HG02798 (cell line): Measurements from ENCODE around the gene NR2C2AP.

Experiments used
- ATAC-seq: cut with Tn5 transposase; IDR thresholded peaks from one replicate; pipeline ENCODE4 v1.9.1; 2021; ENCODE audit warnings: mild to moderate bottlenecking; ENCODE audit not compliant: unreplicated experiment, poor library complexity

NR2C2AP gene

GRCh38 chr19:19217099-19217498 is 13.9 kb upstream of the NR2C2AP start:
- ATAC-seq = no peak

GRCh38 chr19:19215792-19216191 is 12.6 kb upstream of the NR2C2AP start:
- no peak for ATAC-seq

DNA sequence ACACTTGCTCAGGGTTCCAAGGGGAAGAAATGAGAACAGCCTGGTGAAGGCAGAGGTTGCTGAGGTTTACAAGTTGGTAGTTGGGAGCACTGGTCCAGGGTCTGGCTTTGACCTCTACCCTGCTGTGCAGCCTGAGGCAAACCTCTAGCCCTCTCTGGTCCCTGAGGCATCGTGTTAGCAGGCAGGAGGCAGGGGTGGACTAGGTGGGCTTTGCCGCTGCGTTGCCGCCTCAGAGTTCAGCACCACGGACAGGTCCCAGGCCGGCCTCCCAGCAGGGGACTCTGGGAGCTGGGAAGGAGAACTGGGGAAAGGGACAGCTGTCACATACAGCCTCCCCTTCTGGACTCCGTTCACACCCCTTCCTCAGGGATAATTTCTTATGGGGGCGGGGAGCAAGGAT is 11.7 kb upstream of the NR2C2AP start:
- no peak for ATAC-seq

- no peak for ATAC-seq
Measured at GRCh38 chr19:19214159-19214490, 10.9 kb upstream of the NR2C2AP start.

DNA sequence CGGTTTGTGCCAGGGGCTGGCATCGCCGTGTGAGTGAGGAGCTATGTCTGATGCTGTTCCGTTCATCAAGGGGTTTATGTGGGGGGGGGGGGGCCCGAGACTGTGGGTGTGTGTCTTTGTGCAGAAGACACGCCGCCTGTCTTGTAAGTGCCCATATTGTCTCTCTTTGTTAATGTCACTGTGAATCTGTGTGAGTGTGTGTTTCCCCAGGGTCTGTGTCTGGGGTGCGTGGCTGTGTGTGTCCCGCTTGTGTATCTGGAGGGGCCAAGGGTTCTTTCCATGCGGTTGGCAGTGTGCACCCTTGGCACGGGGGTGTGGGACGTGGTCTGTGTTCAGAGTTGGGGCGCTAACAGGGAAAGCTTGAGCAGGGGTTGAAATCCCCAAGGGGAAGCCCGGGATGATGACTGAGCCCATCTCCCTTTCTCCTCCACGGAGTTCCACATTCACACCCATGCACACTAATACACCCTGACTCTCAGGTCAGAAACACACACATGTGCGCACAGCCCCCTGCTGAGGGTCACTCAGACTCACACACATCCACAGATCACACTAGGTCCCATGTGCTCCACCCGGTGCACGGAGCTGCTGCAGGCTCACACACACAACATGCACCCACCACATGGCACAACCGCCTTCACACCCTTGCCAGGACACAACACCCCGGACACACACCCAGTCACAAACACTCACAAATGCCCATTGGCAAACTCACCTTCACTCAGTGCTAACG is 10.4 kb upstream of the NR2C2AP start:
- ATAC-seq = no peak

GRCh38 chr19:19212916-19213315 is 9.7 kb upstream of the NR2C2AP start:
- ATAC-seq = no peak

- ATAC-seq = no peak
Measured at GRCh38 chr19:19211499-19212420, 8.5 kb upstream of the NR2C2AP start, which contains the start of gene NCAN. Gene NCAN (plus strand): TSS chr19:19211958. CDS start chr19:19216954, 4,996 bp downstream.

GRCh38 chr19:19209372-19209771 is 6.2 kb upstream of the NR2C2AP start:
- no peak for ATAC-seq

DNA sequence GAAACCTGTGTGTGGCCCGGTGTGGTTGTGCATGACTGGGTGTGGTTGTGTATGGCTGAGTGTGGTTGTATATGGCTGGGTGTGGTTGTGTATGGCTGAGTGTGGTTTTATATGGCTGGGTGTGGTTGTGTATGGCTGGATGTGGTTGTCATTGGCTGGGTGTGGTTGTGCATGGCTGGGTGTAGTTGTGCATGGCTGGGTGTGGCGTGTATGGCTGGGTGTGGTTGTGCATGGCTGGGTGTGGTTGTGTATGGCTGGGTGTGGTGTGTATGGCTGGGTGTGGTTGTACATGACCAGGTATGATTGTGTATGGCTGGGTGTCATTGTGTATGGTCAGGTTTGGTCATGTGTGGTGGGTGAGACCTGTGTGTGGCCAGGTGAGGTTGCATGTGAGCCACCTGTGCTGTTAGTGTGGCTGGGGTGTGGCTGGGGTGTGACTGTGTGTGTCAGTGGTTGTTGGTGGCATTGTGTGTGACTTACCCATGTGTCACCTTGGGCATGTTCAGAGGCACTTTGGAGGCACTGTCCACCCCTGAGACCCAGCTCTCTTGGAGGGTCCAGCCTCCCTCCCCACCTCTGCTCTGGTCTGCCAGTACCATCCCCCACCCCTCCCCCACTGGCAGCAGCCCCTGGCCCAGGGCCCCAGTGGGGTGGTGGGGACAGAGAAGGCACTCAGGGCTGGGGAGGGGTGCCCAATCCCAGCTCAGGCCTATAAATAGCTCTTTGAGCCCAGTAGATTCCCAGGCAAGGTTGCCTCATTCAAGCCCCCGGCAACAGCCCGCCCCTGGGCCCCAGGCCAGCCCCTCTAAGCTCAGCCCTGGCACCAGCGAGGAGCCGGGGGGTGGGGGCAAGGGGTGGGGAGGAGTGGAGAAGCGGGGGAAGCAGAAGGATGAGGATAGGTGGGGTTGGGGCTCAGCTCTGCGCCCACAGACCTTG is 4.7 kb upstream of the NR2C2AP start:
- ATAC-seq = no peak

GRCh38 chr19:19206938-19207337 is 3.7 kb upstream of the NR2C2AP start:
- ATAC-seq = no peak

- no peak for ATAC-seq
Measured at GRCh38 chr19:19205416-19206410, 2.5 kb upstream of the NR2C2AP start.

- ATAC-seq = no peak
Measured at GRCh38 chr19:19204181-19204580, 967 bp upstream of the NR2C2AP start.

DNA sequence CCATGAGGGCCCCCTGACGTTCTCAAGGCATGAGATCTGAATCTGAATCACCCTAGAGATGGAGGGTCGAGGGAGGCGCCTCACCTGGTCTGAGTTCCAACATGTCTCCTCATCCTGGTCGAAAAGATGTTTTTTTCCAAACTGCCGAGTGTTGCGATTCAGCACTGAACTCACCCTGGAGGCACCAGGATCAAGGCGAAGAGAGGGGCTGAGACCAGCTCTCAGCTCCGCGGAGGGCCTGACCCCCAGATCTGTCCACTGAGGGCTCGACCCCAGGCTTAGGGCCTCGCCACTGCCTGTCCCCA is 555 bp downstream of the NR2C2AP start:
- peak; percentile 17 for ATAC-seq

DNA sequence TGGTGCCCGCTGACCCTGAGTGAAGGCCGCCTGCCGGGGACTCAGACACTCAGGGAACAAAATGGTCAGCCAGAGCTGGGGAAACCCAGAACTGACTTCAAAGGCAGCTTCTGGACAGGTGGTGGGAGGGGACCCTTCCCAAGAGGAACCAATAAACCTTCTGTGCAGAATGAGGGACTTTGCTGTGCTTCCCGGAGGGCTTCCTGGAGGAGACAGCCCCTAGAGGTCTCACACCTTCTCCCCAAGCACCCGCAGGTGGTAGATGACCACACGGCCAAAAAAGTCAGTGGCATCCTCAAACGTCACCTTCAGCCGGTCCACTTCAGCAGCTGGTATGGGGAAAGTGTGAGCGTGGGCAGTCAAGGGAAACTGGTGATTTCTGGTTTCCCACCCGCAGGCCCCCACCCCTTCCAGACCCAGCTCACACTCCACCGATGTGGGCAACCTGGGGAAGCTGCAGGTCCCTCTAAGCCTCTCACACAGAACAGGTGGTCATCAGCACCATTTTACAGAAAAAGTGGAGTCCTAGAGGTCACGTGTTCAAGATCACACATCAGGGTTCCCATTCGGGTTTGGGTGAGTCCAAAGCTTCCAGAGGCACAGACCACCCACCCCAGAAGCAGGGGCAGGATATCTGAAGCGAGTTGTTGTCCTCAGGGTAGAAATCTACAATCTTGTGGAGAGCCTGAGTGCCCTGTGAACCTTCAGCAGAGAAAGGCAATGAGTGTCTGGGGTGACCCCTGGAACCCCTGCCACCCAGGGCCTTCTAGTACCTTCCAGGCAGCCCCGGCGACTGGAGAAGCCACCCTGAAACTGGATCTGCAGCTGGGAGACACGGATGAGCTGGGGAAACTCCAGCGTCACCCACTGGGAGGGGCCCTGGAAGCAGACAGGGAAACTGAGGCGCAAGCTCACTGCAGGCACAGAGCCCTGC is 1.2 kb downstream of the NR2C2AP start:
- ATAC-seq = no peak

DNA sequence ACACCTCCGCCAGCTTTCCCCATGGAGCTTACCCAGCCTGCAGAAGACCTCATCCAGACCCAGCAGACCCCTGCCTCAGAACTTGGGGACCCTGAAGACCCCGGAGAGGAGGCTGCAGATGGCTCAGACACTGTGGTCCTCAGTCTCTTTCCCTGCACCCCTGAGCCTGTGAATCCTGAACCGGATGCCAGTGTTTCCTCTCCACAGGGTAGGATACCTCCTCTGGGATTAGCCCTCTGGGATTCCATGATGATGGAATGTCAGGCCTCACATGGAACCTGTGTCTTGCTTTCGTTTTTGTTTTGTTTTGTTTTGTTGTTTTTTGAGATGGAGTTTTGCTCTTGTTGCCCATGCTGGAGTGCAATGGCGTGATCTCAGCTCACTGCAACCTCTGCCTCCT is 9.3 kb downstream of the NR2C2AP start:
- ATAC-seq = no peak

DNA sequence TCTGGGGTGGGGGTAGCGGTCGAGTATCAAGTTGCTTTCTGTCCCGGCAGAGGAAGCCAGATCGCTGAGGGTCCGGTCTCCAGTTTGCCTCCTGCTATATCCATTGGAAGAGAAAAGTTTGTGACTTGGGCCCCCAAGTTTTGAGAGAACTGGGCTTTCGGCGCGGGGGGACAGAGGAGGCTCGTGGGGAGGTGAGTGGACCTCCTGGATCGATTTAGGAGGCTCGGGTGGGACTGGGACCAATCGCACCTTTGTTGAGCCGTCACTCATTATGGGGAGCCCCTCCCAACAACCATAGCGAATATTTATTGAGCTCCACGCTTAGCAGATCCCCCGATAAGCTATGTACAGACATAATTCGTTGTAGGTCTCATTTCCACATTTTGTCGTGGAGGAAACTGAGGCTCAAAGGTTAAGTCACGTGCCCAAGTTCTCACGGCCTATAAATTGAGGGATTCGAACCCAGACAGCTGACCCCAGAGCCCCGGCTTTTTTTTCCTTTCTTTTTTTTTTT is 10.2 kb downstream of the NR2C2AP start:
- ATAC-seq = no peak

- ATAC-seq = peak; percentile 91
Measured at GRCh38 chr19:19192078-19192882, 10.9 kb downstream of the NR2C2AP start, which contains the start of the genes BORCS8 and RFXANK. Gene BORCS8 (minus strand): TSS chr19:19192152. CDS start chr19:19192117, 35 bp downstream. Gene RFXANK (plus strand): TSS chr19:19192258. CDS start chr19:19193947, 1,689 bp downstream.
